Thyroid gland (tissue), 4 donors: ENCODE data around the gene LDLRAD4.

Source experiments
- POLR2A ChIP-seq, 2 donors: fragments of 450-650 bp; IDR thresholded peaks; one replicate each; pipeline ENCODE4 v1.6.1; 2017; ENCODE audit warnings: antibody characterized with exemption in 2 of 2, mild to moderate bottlenecking in 2 of 2, moderate library complexity in 1 of 2
- TF ChIP-seq, protein P1 (sequence below), 6 experiments: fragments of 200-600 bp in 3 of 6; fragments of 450-650 bp in 3 of 6; sonication (generic) in 3 of 6; IDR thresholded peaks; one replicate each; pipeline ENCODE4 v1.5.1; 2016 to 2019; ENCODE audit warnings: antibody characterized with exemption in 6 of 6, mild to moderate bottlenecking in 2 of 6, inconsistent platforms in 1 of 6, moderate library complexity in 1 of 6

GRCh38 chr18:13406049-13406615, 187.6 kb downstream of the LDLRAD4 start:
- TF ChIP-seq, protein P1, sequence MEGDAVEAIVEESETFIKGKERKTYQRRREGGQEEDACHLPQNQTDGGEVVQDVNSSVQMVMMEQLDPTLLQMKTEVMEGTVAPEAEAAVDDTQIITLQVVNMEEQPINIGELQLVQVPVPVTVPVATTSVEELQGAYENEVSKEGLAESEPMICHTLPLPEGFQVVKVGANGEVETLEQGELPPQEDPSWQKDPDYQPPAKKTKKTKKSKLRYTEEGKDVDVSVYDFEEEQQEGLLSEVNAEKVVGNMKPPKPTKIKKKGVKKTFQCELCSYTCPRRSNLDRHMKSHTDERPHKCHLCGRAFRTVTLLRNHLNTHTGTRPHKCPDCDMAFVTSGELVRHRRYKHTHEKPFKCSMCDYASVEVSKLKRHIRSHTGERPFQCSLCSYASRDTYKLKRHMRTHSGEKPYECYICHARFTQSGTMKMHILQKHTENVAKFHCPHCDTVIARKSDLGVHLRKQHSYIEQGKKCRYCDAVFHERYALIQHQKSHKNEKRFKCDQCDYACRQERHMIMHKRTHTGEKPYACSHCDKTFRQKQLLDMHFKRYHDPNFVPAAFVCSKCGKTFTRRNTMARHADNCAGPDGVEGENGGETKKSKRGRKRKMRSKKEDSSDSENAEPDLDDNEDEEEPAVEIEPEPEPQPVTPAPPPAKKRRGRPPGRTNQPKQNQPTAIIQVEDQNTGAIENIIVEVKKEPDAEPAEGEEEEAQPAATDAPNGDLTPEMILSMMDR (IDR thresholded peaks at IDR 0.05): no peak
- TF ChIP-seq POLR2A (IDR thresholded peaks at IDR 0.05): no peak
